ENCODE data around the gene SF1. TPM values are rescaled to one million over a fixed set of nuclear protein-coding genes. Genes with fewer than 3 reads are reported as not detected.

Gene SF1
- total RNA-seq, 1 donor from 2014 or later, result 391 TPM

DNA sequence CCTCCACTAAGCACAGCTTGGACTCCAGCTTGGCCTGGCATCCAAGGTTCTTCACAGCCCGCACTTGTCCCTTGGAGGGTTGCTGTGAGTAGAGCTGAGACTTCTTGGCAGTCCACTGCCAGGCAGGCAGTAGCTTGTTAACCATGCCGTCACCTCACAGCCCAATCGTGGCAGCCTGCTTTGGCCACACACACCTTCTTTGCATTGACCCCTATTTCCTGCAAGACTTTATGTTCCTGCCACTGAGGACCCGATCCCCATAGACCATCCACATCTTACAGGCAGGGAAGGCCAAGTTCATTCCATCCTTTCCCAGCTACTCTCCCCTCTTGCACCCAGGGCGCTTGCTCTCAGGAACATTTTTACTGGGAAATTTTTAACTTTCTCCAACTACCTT is 16.1 kb downstream of the SF1 start:
- no peak for DNase-seq (ENCODE audit: low spot score)

- no peak for DNase-seq (ENCODE audit: low spot score)
Measured at GRCh38 chr11:64760759-64761420, 17.5 kb downstream of the SF1 start.

DNA sequence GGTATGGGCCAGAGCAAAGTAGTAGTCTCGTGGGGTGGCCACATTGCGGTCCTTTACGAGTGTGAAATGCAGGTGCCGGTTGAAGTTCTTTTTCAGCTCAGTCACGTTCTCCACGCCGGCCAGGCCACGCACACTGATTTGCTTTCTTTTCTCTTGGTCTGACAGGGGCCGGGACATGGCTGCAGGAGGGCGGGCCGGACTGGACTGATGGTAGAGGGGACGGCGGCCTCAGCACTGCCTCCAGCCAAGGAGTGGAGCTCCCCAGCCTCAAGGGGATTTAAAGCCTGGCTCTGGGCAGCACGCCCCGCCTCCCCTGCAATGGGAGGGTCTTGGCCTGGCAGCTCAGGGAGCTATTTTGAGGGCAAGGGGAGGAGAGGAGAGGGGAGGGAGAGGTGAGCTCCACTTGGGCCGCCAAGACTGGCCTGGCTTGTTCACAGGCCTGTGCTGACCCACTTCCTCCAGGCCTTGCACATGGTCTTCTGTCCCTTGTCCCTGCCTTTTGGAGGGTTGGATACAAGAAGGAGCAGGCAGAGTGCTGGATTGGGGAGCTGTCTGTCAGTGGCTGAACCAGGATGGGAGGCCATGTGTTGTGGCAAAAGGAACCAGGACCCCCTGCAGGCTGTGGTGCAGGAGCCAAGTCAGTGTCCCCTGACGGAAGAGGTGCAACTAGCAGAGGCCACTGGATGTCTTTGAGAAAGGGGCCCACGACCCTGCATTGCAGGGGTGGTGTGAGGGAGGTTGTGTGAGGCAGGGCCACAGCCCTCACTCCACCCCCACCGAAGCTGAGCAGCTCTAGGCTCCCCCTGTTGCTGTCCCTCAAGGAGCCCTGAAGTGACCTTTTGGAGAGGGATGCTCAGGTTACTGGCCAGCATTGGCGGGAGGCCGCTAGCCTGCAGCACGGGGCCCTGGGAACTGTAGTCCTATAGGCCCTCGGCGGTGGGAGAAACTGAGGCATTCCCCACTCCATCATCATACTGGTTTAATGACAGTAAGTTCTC is 18.3 kb downstream of the SF1 start, which contains the start of gene PYGM:
TSS of gene PYGM (minus strand) at position 253 of the 998 bp plus-strand sequence. CDS start at position 177, 76 bp downstream.
- no peak for DNase-seq (ENCODE audit: low spot score)

DNA sequence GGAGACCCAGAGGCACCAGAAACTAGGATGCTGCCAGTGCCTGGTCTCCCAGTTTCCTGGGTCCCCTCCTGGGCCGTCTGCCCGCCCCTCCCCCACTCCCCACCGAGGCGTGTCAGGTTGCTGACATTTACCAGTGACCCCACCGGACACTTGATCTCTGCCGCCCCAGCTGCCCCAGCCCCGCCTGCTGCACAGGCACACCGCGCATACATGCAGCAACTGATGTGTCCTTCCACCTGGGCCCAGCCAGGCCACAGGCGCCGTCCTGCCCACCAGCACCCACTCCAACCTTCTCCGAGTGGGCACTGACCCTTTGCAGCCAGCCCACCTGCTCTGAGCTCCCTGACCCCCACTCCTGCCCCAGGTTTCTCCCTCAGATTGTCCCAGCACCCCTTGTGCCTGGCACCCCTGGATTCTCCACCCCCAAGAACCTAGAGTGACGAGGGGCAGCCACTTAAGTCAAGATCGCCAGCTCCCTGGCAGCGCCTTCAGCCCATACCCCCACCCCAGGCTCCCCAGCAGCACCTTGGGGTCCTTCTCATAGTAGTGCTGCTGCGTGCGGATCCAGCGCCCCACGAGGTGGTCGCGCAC is 19.1 kb downstream of the SF1 start:
- DNase-seq (ENCODE audit: low spot score), result no peak

DNA sequence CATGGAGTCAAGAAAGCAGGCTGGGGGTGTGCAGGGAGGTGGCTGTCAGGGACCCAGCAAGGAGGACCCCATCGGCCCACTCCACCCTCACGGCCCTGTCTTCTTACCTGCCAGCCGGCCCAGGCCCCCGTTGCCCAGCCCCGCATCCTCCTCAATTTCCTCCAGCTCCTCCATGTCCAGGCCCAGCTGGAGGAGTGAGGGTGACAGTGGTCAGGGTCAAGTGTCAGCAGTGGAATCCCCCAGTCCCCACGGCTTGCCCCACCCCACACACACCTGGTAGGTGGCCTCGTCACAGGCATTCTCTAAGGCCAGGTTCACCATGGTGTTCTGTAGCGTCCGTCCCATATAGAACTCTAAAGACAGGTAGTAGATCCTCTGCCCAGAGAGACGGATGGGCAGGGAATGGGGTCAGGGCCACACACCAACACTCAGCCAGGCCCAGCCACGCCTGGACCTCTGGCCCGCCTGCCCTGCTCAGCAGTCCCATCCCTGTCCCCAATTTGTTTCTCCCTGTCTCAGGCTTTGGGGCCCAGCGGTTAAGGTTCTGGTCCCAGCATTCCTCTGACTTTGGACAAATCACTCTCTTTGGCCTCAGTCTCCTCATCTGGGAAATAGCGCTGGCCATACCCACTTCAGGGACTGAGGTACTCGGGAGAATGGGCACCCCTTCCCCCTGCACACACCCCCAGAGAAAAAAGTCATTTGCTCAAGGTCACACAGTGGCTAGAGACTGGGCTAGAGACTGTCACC is 19.8 kb downstream of the SF1 start:
- no peak for DNase-seq (ENCODE audit: low spot score)

DNA sequence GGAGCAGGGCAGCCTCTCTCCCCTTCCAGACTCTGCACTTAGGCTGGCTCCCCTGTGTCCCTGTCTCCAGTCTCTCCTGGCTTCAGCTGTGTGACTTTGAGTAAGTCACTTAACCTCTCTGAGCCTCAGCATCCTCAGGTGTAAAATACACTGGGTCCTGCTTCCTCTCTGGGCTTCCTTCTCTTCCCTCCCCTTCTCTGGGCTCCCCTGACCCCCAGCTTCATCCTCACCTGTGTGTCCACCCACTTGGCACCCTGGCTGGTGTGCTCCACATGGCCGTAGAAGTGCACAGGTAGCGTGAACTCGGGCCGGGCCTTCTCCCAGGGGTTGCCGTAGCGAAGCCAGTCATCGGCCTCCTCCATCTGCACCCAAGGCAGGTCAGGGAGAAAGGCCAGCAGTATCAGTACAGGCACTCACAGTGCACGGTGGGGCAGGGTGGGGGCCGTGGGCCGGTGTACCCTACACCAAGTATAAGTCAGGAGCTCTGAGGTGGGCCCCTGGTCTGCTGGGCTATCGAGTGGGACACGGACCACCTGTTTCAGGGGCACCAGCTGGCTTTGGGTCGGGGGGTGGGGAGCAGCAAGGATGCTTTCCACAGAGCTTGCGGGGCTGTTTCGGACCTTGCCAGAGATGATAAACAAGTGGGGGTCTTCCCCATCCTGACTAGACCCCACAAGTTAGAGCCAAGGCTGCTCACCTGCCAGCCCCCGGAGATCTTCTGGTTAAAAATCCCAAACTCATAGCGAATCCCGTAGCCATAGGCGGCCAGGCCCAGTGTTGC is 20.6 kb downstream of the SF1 start:
- DNase-seq (ENCODE audit: low spot score), result no peak

GRCh38 chr11:64755681-64756361 is 22.5 kb downstream of the SF1 start:
- DNase-seq (ENCODE audit: low spot score), result no peak

DNA sequence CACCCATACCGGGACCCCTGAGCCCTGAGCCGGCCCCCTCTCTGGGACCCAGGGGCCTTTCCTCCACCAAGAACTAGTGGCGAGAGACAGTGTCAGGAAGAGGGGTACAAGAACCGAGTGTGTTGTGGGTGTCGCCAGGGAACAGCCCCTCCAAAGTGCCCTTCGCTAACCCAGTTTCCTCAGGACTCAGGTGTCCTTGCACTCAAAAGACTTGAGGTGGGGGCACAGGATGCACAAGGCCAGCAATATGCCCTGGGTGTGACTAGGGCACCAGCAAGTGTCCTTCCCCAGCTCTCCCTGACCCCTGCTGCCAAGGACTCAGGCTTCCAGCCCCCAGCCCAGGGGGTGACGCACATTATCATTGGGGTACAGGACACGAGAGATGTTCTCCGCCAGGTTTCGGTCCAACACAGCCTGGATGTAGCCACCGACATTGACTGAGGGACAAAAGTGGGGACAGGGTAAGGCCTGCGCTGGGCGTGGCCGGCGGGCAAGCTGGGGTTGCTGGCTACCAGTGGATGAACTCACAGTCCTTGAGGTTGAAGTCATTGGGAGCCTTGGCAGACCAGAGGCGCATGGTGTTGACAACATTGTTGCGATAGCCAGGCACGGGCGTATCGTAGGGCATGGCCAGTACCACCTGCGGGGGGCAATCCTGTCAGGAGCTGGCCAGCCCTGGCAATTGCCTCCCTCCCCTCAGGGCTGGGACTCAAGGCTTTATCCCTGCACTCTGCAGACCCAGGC is 23.3 kb downstream of the SF1 start:
- DNase-seq (ENCODE audit: low spot score), result no peak

- DNase-seq (ENCODE audit: low spot score), result no peak
Measured at GRCh38 chr11:64754124-64754918, 24.0 kb downstream of the SF1 start.

GRCh38 chr11:64753380-64754123 is 24.8 kb downstream of the SF1 start:
- DNase-seq (ENCODE audit: low spot score), result no peak

GRCh38 chr11:64753019-64753379 is 25.3 kb downstream of the SF1 start:
- DNase-seq (ENCODE audit: low spot score), result no peak

GRCh38 chr11:64752175-64752970 is 26.0 kb downstream of the SF1 start:
- DNase-seq (ENCODE audit: low spot score), result no peak

DNA sequence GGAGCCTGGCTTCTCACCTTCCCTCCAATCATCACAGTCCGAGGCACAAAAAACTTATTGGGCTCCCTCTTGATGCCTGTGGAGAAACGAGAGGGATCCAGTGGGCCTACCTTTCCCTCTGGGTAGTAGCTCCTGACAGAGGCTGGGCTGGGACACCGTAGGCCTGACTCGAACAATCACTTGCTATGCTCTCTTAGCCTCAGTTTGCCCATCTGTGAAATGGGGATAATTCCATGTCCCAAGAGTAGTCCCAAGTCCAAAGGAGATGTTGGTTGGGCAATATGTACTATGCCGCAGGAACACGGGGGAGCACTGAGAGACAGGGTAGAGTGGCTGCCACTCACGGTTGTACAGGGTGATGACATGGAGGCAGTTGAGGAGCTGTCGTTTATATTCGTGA is 26.8 kb downstream of the SF1 start:
- DNase-seq (ENCODE audit: low spot score), result no peak

DNA sequence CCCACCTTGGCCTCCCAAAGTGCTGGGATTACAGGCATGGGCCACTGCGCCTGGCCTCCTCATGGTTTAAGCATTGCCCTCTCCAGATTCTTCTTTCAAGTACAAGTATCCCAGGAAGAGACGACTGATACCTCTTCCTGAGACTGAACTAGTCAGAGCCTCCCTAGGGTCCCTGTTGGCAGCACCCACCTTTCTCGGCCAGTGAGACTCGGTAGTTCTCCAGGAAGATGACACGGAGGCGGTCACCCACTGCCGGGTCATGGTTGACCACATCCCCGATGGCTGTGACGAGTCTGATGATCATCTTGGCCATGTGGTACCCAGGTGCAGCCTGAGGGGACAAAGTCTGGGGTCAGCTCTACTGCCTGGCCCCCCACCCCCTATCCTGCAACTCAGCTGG is 27.2 kb downstream of the SF1 start:
- no peak for DNase-seq (ENCODE audit: low spot score)

DNA sequence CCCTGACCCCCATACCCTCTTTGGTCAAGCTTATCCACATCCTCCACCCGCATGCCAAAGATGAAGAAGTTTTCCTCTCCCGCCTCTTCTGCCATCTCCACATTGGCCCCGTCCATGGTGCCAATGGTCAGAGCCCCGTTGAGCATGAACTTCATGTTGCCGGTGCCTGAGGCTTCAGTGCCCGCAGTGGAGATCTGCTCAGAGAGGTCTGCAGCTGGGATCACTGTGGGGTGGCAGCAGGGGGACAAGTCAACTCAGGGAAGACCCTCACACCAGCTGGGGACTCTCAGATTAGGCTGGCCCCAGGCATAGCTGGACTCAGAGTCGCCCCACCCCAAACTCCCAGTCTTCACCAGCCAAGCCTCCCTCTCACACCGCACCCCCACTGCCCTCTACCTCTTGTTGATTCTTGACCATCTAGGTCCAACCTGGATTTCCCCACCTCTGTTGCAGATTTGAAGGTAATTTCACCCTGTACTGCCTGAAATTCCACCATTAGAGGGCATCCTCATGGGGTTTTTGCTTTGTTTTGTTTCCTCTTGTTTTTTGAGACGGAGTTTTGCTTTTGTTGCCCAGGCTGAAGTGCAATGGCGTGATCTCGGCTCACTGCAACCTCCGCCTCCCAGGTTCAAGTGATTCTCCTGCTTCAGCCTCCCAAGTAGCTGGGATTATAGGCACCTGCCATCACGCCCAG is 27.8 kb downstream of the SF1 start:
- DNase-seq (ENCODE audit: low spot score), result no peak

DNA sequence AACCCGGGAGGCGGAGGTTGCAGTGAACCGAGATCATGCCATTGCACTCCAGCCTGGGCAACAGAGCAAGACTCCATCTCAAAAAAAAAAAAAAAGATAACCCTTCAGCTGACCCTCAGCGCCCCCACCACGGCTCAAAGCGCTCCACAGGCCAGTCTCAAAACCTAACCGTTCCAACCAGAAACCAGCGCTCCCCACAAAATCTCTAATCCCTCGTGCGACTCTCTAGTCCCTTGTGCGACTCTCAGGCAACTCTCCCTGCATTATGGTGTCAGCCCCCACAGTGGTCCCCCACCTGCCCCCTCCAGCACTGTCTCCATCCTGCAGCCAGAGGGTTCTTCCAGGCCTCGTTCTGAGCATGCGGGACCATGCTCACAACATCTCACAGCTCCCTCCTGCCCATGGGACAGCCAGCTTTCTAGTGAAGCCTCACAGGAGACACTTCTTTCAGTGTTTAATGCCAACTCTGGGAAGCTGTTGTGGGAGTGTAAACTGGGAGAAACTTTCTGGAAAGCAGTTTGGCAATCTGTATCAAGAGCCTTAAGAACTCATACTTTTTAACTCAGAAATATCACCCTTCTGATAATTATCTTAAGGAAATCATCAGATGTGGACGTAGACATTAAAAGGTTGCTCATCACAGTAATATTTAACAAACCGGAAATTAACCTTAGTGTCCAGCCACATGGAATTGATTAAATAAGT is 30.2 kb downstream of the SF1 start:
- DNase-seq (ENCODE audit: low spot score), result no peak
